ENCODE measurements around the gene NOTCH2.

NOTCH2 gene

DNA sequence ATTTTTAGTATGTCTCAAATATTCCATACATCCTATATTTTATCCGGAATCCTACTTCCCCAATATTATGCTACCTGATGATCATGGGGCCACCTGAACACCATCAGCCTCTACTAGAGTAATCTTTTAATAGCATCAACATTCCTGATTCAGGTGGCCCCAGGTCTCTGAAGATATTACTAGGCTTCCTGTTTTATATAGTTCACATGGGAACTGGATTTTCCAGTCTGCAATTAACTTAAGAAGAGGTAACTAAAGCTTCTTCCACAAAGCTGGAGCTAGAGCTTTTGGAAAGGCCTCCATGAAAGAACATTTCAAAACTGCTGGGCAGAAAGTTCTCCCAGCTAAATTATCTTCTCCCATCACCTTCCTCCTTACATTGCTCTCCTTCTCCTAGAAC, 100.9 kb downstream of the NOTCH2 start:
- H3K36me3 ChIP-seq (replicated peaks in 1 of 2; ENCODE audit: control insufficient read depth in 2 of 2, insufficient read depth in 2 of 2, low read length in 2 of 2) = peaks cover 22 to 56% of the 10 kb centered on the region in 2 donors
- H2BK120ac ChIP-seq (ENCODE audit: low read depth, low read length) = no peak overlapping the region

DNA sequence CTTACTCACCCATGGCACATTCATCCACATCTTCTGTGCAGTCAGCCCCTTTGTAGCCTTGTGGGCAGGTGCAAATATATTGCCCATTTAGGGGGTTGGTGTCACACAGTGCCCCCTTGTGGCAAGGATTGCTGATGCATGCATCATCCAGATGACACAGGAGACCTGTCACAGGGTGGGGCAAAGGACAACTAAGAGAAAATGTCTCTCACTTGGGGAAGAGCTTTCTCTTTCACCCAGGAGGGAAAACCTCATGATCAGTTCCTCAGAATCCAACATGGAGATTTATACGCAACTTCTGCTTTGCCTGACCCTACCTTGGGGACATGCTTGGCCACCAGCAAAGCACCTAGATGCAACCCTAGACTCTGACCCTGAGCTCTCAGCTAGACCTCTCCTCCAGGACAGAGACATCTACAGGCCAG, 101.4 kb downstream of the NOTCH2 start:
- no peak overlapping the region for H2BK120ac ChIP-seq (ENCODE audit: low read depth, low read length)
- H2AK5ac ChIP-seq (ENCODE audit: low read depth, low read length) = no peak overlapping the region
- peaks cover 27 to 61% of the 10 kb centered on the region in 2 donors for H3K36me3 ChIP-seq (replicated peaks in 1 of 2; ENCODE audit: control insufficient read depth in 2 of 2, insufficient read depth in 2 of 2, low read length in 2 of 2)
- H3K27me3 ChIP-seq (ENCODE audit: control insufficient read depth in 3 of 3, insufficient read depth in 3 of 3, low read depth in 1 of 3, low read length in 3 of 3) = no peaks in the 10 kb centered on the region
- peaks cover 0 to 5% of the 10 kb centered on the region in 2 donors for H3K4me1 ChIP-seq (ENCODE audit: control insufficient read depth in 2 of 2, insufficient read depth in 1 of 2, low read depth in 1 of 2, low read length in 2 of 2)
- H3K27ac ChIP-seq (replicated peaks; ENCODE audit: low read length) = no peak overlapping the region
- WGBS, 2 donors (ENCODE audit: extremely low coverage in 2 of 2, insufficient read length in 2 of 2, insufficient replicate concordance in 1 of 2) = no CpG with 5 or more reads among the region's 1 CpG
- no peak overlapping the region for H4K91ac ChIP-seq (ENCODE audit: low read depth, low read length, poor library complexity)
- no peak overlapping the region for H3K4ac ChIP-seq (ENCODE audit: low read length)
- H2AFZ ChIP-seq (ENCODE audit: low read length) = no peak overlapping the region
- no peak overlapping the region for H3K9ac ChIP-seq (ENCODE audit: low read depth, low read length, poor library complexity)
- H3K4me2 ChIP-seq (ENCODE audit: insufficient read depth, low read length, poor library complexity, severe bottlenecking) = no peak overlapping the region
- H4K8ac ChIP-seq (ENCODE audit: low read depth, low read length) = no peak overlapping the region
- no peak overlapping the region for H3K23ac ChIP-seq (ENCODE audit: low read depth, low read length, poor library complexity)
- DNase-seq (ENCODE audit: low spot score) = peak; percentile 42
- peaks cover 0 to 3% of the 10 kb centered on the region in 2 donors for H3K9me3 ChIP-seq (replicated peaks in 1 of 2; ENCODE audit: control insufficient read depth in 2 of 2, insufficient read depth in 1 of 2, low read depth in 1 of 2, low read length in 2 of 2)
- H2BK5ac ChIP-seq (ENCODE audit: low read length) = no peak overlapping the region
- no peak overlapping the region for H2BK12ac ChIP-seq (ENCODE audit: low read length)
- H3K79me1 ChIP-seq (ENCODE audit: low read depth, low read length) = no peaks in the 10 kb centered on the region
- H3K18ac ChIP-seq (ENCODE audit: low read length) = no peak overlapping the region
- no peak overlapping the region for H3K4me3 ChIP-seq (ENCODE audit: low read length in 2 of 2)
- H2BK15ac ChIP-seq (ENCODE audit: low read length) = no peak overlapping the region
- no peak overlapping the region for H3K14ac ChIP-seq (ENCODE audit: low read length)

More for the DNA sequence above, 100.9 kb downstream of the NOTCH2 start:
- Histone ChIP-seq H3K14ac (ENCODE audit: low read length) (no peak overlapping the region), H3K4me3 (ENCODE audit: low read length in 2 of 2) (no peak overlapping the region), H3K27ac (replicated peaks; ENCODE audit: low read length) (no peak overlapping the region), H3K9me3 (replicated peaks in 1 of 2; ENCODE audit: control insufficient read depth in 2 of 2, insufficient read depth in 1 of 2, low read depth in 1 of 2, low read length in 2 of 2) (peaks cover 0 to 3% of the 10 kb centered on the region in 2 donors), H2BK15ac (ENCODE audit: low read length) (no peak overlapping the region), H2BK5ac (ENCODE audit: low read length) (no peak overlapping the region), H4K8ac (ENCODE audit: low read depth, low read length) (no peak overlapping the region), H3K27me3 (ENCODE audit: control insufficient read depth in 3 of 3, insufficient read depth in 3 of 3, low read depth in 1 of 3, low read length in 3 of 3) (no peaks in the 10 kb centered on the region), H2BK12ac (ENCODE audit: low read length) (no peak overlapping the region), H4K91ac (ENCODE audit: low read depth, low read length, poor library complexity) (no peak overlapping the region), H3K18ac (ENCODE audit: low read length) (no peak overlapping the region), H2AFZ (ENCODE audit: low read length) (no peak overlapping the region), H3K9ac (ENCODE audit: low read depth, low read length, poor library complexity) (no peak overlapping the region), H3K79me1 (ENCODE audit: low read depth, low read length) (no peaks in the 10 kb centered on the region), H3K23ac (ENCODE audit: low read depth, low read length, poor library complexity) (no peak overlapping the region), H2AK5ac (ENCODE audit: low read depth, low read length) (no peak overlapping the region), H3K4ac (ENCODE audit: low read length) (no peak overlapping the region), H3K4me1 (ENCODE audit: control insufficient read depth in 2 of 2, insufficient read depth in 1 of 2, low read depth in 1 of 2, low read length in 2 of 2) (peaks cover 0 to 5% of the 10 kb centered on the region in 2 donors), H3K4me2 (ENCODE audit: insufficient read depth, low read length, poor library complexity, severe bottlenecking) (no peak overlapping the region)
- DNase-seq (ENCODE audit: low spot score) = no peak
- WGBS, 2 donors (ENCODE audit: extremely low coverage in 2 of 2, insufficient read length in 2 of 2, insufficient replicate concordance in 1 of 2) = no CpG with 5 or more reads among the region's 1 CpG

- no CpG with 5 or more reads among the region's 2 CpGs for WGBS, 2 donors (ENCODE audit: extremely low coverage in 2 of 2, insufficient read length in 2 of 2, insufficient replicate concordance in 1 of 2)
- Histone ChIP-seq H3K27ac (replicated peaks; ENCODE audit: low read length) (no peak overlapping the region), H2BK15ac (ENCODE audit: low read length) (no peak overlapping the region)
These were observed 102.8 kb downstream of the NOTCH2 start for GRCh38 chr1:119966681-119967080.

GRCh38 chr1:119966020-119966419, 103.4 kb downstream of the NOTCH2 start:
- H3K27ac ChIP-seq (replicated peaks; ENCODE audit: low read length) = no peak overlapping the region
- H3K9ac ChIP-seq (ENCODE audit: low read depth, low read length, poor library complexity) = no peak overlapping the region
- H3K36me3 ChIP-seq (replicated peaks in 1 of 2; ENCODE audit: control insufficient read depth in 2 of 2, insufficient read depth in 2 of 2, low read length in 2 of 2) = peaks cover 27 to 69% of the 10 kb centered on the region in 2 donors
- no peak overlapping the region for H2AFZ ChIP-seq (ENCODE audit: low read length)
- H2BK120ac ChIP-seq (ENCODE audit: low read depth, low read length) = no peak overlapping the region
- H3K9me3 ChIP-seq (replicated peaks in 1 of 2; ENCODE audit: control insufficient read depth in 2 of 2, insufficient read depth in 1 of 2, low read depth in 1 of 2, low read length in 2 of 2) = peaks cover 0 to 3% of the 10 kb centered on the region in 2 donors
- no peaks in the 10 kb centered on the region for H3K27me3 ChIP-seq (ENCODE audit: control insufficient read depth in 3 of 3, insufficient read depth in 3 of 3, low read depth in 1 of 3, low read length in 3 of 3)
- no peak overlapping the region for H3K4me3 ChIP-seq (ENCODE audit: low read length in 2 of 2)
- no peak overlapping the region for H4K91ac ChIP-seq (ENCODE audit: low read depth, low read length, poor library complexity)
- no peak overlapping the region for H2BK15ac ChIP-seq (ENCODE audit: low read length)
- WGBS, 2 donors (ENCODE audit: extremely low coverage in 2 of 2, insufficient read length in 2 of 2, insufficient replicate concordance in 1 of 2) = no CpG with 5 or more reads among the region's 4 CpGs
- no peak for DNase-seq (ENCODE audit: low spot score)
- H3K23ac ChIP-seq (ENCODE audit: low read depth, low read length, poor library complexity) = no peak overlapping the region
- H2AK5ac ChIP-seq (ENCODE audit: low read depth, low read length) = no peak overlapping the region
- H2BK12ac ChIP-seq (ENCODE audit: low read length) = no peak overlapping the region
- H3K18ac ChIP-seq (ENCODE audit: low read length) = no peak overlapping the region
- H3K79me1 ChIP-seq (ENCODE audit: low read depth, low read length) = no peaks in the 10 kb centered on the region
- no peak overlapping the region for H3K14ac ChIP-seq (ENCODE audit: low read length)
- H3K4me1 ChIP-seq (ENCODE audit: control insufficient read depth in 2 of 2, insufficient read depth in 1 of 2, low read depth in 1 of 2, low read length in 2 of 2) = peaks cover 1 to 5% of the 10 kb centered on the region in 2 donors
- no peak overlapping the region for H2BK5ac ChIP-seq (ENCODE audit: low read length)
- H3K4me2 ChIP-seq (ENCODE audit: insufficient read depth, low read length, poor library complexity, severe bottlenecking) = no peak overlapping the region
- H4K8ac ChIP-seq (ENCODE audit: low read depth, low read length) = no peak overlapping the region
- H3K4ac ChIP-seq (ENCODE audit: low read length) = no peak overlapping the region

More at GRCh38 chr1:119966681-119967080, 102.8 kb downstream of the NOTCH2 start:
- Histone ChIP-seq H3K9me3 (replicated peaks in 1 of 2; ENCODE audit: control insufficient read depth in 2 of 2, insufficient read depth in 1 of 2, low read depth in 1 of 2, low read length in 2 of 2) (peaks cover 0 to 3% of the 10 kb centered on the region in 2 donors), H3K4ac (ENCODE audit: low read length) (no peak overlapping the region), H2AFZ (ENCODE audit: low read length) (no peak overlapping the region), H3K4me1 (ENCODE audit: control insufficient read depth in 2 of 2, insufficient read depth in 1 of 2, low read depth in 1 of 2, low read length in 2 of 2) (peaks cover 0 to 5% of the 10 kb centered on the region in 2 donors), H2BK120ac (ENCODE audit: low read depth, low read length) (no peak overlapping the region), H3K9ac (ENCODE audit: low read depth, low read length, poor library complexity) (peak overlapping the region; percentile 24), H3K4me3 (ENCODE audit: low read length in 2 of 2) (no peak overlapping the region), H3K36me3 (replicated peaks in 1 of 2; ENCODE audit: control insufficient read depth in 2 of 2, insufficient read depth in 2 of 2, low read length in 2 of 2) (peaks cover 27 to 74% of the 10 kb centered on the region in 2 donors), H4K91ac (ENCODE audit: low read depth, low read length, poor library complexity) (no peak overlapping the region), H2BK12ac (ENCODE audit: low read length) (no peak overlapping the region), H3K27me3 (ENCODE audit: control insufficient read depth in 3 of 3, insufficient read depth in 3 of 3, low read depth in 1 of 3, low read length in 3 of 3) (no peaks in the 10 kb centered on the region), H3K4me2 (ENCODE audit: insufficient read depth, low read length, poor library complexity, severe bottlenecking) (no peak overlapping the region), H3K18ac (ENCODE audit: low read length) (no peak overlapping the region), H3K79me1 (ENCODE audit: low read depth, low read length) (no peaks in the 10 kb centered on the region), H4K8ac (ENCODE audit: low read depth, low read length) (no peak overlapping the region), H3K14ac (ENCODE audit: low read length) (no peak overlapping the region), H3K23ac (ENCODE audit: low read depth, low read length, poor library complexity) (no peak overlapping the region), H2AK5ac (ENCODE audit: low read depth, low read length) (no peak overlapping the region), H2BK5ac (ENCODE audit: low read length) (no peak overlapping the region)
- DNase-seq (ENCODE audit: low spot score) = no peak
